GM23248 (cell line): ENCODE measurements around the gene YBX3.

Experiments
- EZH2 ChIP-seq: fragments of 200-600 bp; sonication (generic); IDR thresholded peaks from 2 replicates; pipeline ENCODE4 v1.6.1; 2018; ENCODE audit warnings: antibody characterized with exemption, mild to moderate bottlenecking; ENCODE audit not compliant: insufficient read depth, poor library complexity, severe bottlenecking
- EZH2phosphoT487 ChIP-seq: fragments of 200-600 bp; sonication (generic); IDR thresholded peaks from 2 replicates; pipeline ENCODE4 v1.6.1; 2018; ENCODE audit warnings: antibody characterized with exemption, moderate library complexity, mild to moderate bottlenecking, low read depth; ENCODE audit not compliant: insufficient read depth

- TF ChIP-seq EZH2 (no peak), EZH2phosphoT487 (no peak)
Measured at GRCh38 chr12:10732549-10732948, 9.4 kb upstream of the YBX3 start.
